Hepatocyte (in vitro differentiated cells): ENCODE data around the gene PARD3B. TPM values are rescaled to one million over a fixed set of nuclear protein-coding genes. Genes with fewer than 3 reads are reported as not detected.

ENCODE experiments used
- DNase-seq: peaks from one replicate; pipeline ENCODE4 v3.0.0-alpha.2; 2016; ENCODE audit warnings: low spot score
- H2AFZ ChIP-seq: fragments of 200-600 bp; sonication (generic); 2 replicates; pipeline ENCODE4 v1.6.0; 2016; ENCODE audit warnings: antibody characterized with exemption, mild to moderate bottlenecking
- H3K27ac ChIP-seq: fragments of 200-600 bp; sonication (generic); 2 replicates; pipeline ENCODE4 v1.5.1; 2016; ENCODE audit warnings: mild to moderate bottlenecking
- H3K27me3 ChIP-seq: fragments of 200-600 bp; sonication (generic); 2 replicates; pipeline ENCODE4 v1.6.1; 2016
- H3K36me3 ChIP-seq: fragments of 200-600 bp; sonication (generic); replicated peaks from 2 replicates; pipeline ENCODE4 v1.5.1; 2016; ENCODE audit warnings: low read depth; ENCODE audit not compliant: insufficient read depth
- H3K4me1 ChIP-seq: fragments of 200-600 bp; sonication (generic); 2 replicates; pipeline ENCODE4 v1.5.1; 2016; ENCODE audit warnings: mild to moderate bottlenecking, moderate library complexity; ENCODE audit not compliant: insufficient read depth
- H3K4me2 ChIP-seq: fragments of 200-600 bp; sonication (generic); 2 replicates; pipeline ENCODE4 v1.6.0; 2016
- H3K4me3 ChIP-seq: fragments of 200-600 bp; sonication (generic); 2 replicates; pipeline ENCODE4 v1.5.1; 2016; ENCODE audit warnings: mild to moderate bottlenecking
- H3K79me2 ChIP-seq: fragments of 200-600 bp; sonication (generic); 2 replicates; pipeline ENCODE4 v1.6.0; 2017; ENCODE audit warnings: mild to moderate bottlenecking
- H3K9me2 ChIP-seq: fragments of 200-600 bp; sonication (generic); replicated peaks from 2 replicates; pipeline ENCODE4 v1.6.0; 2017; ENCODE audit warnings: mild to moderate bottlenecking; ENCODE audit not compliant: insufficient read depth
- H3K9me3 ChIP-seq: fragments of 200-600 bp; sonication (generic); 2 replicates; pipeline ENCODE4 v1.5.1; 2016; ENCODE audit warnings: low read depth, mild to moderate bottlenecking
- H4K20me1 ChIP-seq: fragments of 200-600 bp; sonication (generic); 2 replicates; pipeline ENCODE4 v1.6.0; 2016; ENCODE audit warnings: mild to moderate bottlenecking; ENCODE audit not compliant: insufficient read depth, poor library complexity, severe bottlenecking
- CTCF ChIP-seq: fragments of 200-600 bp; sonication (generic); IDR thresholded peaks from 2 replicates; pipeline ENCODE4 v1.5.1; 2016; ENCODE audit warnings: antibody characterized with exemption, mild to moderate bottlenecking; ENCODE audit not compliant: poor library complexity
- EZH2 ChIP-seq: fragments of 200-600 bp; sonication (generic); IDR thresholded peaks from 2 replicates; pipeline ENCODE4 v1.6.1; 2016; ENCODE audit warnings: antibody characterized with exemption, mild to moderate bottlenecking, borderline replicate concordance
- EZH2phosphoT487 ChIP-seq: fragments of 200-600 bp; sonication (generic); IDR thresholded peaks from one replicate; pipeline ENCODE4 v1.6.1; 2018; ENCODE audit warnings: antibody characterized with exemption, mild to moderate bottlenecking, low read depth, moderate library complexity; ENCODE audit not compliant: unreplicated experiment, severe bottlenecking
- WGBS: methylation state at CpG from one replicate; pipeline ENCODE4 v1.1.6; 2016; ENCODE audit warnings: low lambda C conversion rate; ENCODE audit errors: missing lambda C conversion rate; 5-methylcytosine and 5-hydroxymethylcytosine counted together
- polyA plus RNA-seq: library from polyadenylated mRNA; unstranded; fragments of >200 nt; fragmentation: Nextera tagmentation; extraction: Ambion mirVana; gene quantifications from 2 replicates; pipeline ENCODE4 v1.2.1, GENCODE V29; 2016
- total RNA-seq: library from RNA; depleted of rRNA; stranded (reverse); fragments of >200 nt; gene quantifications from 2 replicates; pipeline ENCODE4 v1.2.3, GENCODE V29; 2014

The PARD3B gene
- total and polyA plus RNA-seq, 2 experiments from 2014 or later: 11.5 to 21.7 TPM

- H2AFZ ChIP-seq: no peak overlapping the region
- H3K4me1 ChIP-seq: no peaks in the 10 kb centered on the region
- H4K20me1 ChIP-seq: no peaks in the 10 kb centered on the region
- no peak for TF ChIP-seq EZH2phosphoT487
- no peak for TF ChIP-seq EZH2
- TF ChIP-seq CTCF: no peak
- no peaks in the 10 kb centered on the region for H3K36me3 ChIP-seq
- no peaks in the 10 kb centered on the region for H3K79me2 ChIP-seq
- H3K27ac ChIP-seq: no peak overlapping the region
- DNase-seq: no peak
- H3K27me3 ChIP-seq: no peaks in the 10 kb centered on the region
- H3K9me3 ChIP-seq: no peaks in the 10 kb centered on the region
- H3K9me2 ChIP-seq: no peaks in the 10 kb centered on the region
- H3K4me3 ChIP-seq: no peak overlapping the region
- no peak overlapping the region for H3K4me2 ChIP-seq
Measured at GRCh38 chr2:205448189-205448588, 902.9 kb downstream of the PARD3B start.

GRCh38 chr2:205451901-205452512, 906.7 kb downstream of the PARD3B start:
- H3K9me2 ChIP-seq: no peaks in the 10 kb centered on the region
- H4K20me1 ChIP-seq: no peaks in the 10 kb centered on the region
- H3K4me1 ChIP-seq: no peaks in the 10 kb centered on the region
- 84% methylated on average over 4 of the region's 4 CpGs for WGBS
- no peak overlapping the region for H2AFZ ChIP-seq
- H3K27me3 ChIP-seq: no peaks in the 10 kb centered on the region
- H3K36me3 ChIP-seq: no peaks in the 10 kb centered on the region
- no peaks in the 10 kb centered on the region for H3K9me3 ChIP-seq
- no peak overlapping the region for H3K4me2 ChIP-seq
- H3K27ac ChIP-seq: no peak overlapping the region
- no peak for TF ChIP-seq EZH2phosphoT487
- TF ChIP-seq EZH2: no peak
- TF ChIP-seq CTCF: no peak
- no peak for DNase-seq
- no peak overlapping the region for H3K4me3 ChIP-seq
- H3K79me2 ChIP-seq: no peaks in the 10 kb centered on the region

- H3K4me3 ChIP-seq: no peak overlapping the region
- no peaks in the 10 kb centered on the region for H3K27me3 ChIP-seq
- H2AFZ ChIP-seq: no peak overlapping the region
- no peaks in the 10 kb centered on the region for H3K36me3 ChIP-seq
- no peak for DNase-seq
- no peaks in the 10 kb centered on the region for H4K20me1 ChIP-seq
- H3K27ac ChIP-seq: no peak overlapping the region
- no peaks in the 10 kb centered on the region for H3K9me3 ChIP-seq
- no peak overlapping the region for H3K4me2 ChIP-seq
- no peak for TF ChIP-seq EZH2phosphoT487
- no peak for TF ChIP-seq EZH2
- TF ChIP-seq CTCF: no peak
- H3K9me2 ChIP-seq: no peaks in the 10 kb centered on the region
- H3K4me1 ChIP-seq: no peaks in the 10 kb centered on the region
- no peaks in the 10 kb centered on the region for H3K79me2 ChIP-seq
- WGBS: 78% methylated on average over 4 of the region's 4 CpGs
Measured at GRCh38 chr2:205453202-205453601, 907.9 kb downstream of the PARD3B start.

- H3K27ac ChIP-seq: no peak overlapping the region
- no peak for DNase-seq
- H3K9me2 ChIP-seq: no peaks in the 10 kb centered on the region
- no peaks in the 10 kb centered on the region for H3K4me1 ChIP-seq
- no peaks in the 10 kb centered on the region for H3K9me3 ChIP-seq
- H3K27me3 ChIP-seq: no peaks in the 10 kb centered on the region
- no peaks in the 10 kb centered on the region for H4K20me1 ChIP-seq
- TF ChIP-seq EZH2: no peak
- no peak for TF ChIP-seq EZH2phosphoT487
- no peak for TF ChIP-seq CTCF
- no peak overlapping the region for H2AFZ ChIP-seq
- H3K4me3 ChIP-seq: no peak overlapping the region
- no peak overlapping the region for H3K4me2 ChIP-seq
- WGBS: 81% methylated on average over 1 of the region's 1 CpG
- no peaks in the 10 kb centered on the region for H3K79me2 ChIP-seq
- H3K36me3 ChIP-seq: no peaks in the 10 kb centered on the region
Measured at GRCh38 chr2:205456682-205457081, 911.4 kb downstream of the PARD3B start.
